HG03097 (cell line): ENCODE data around the gene MYO1H.
"Not testable (repeated sequence)": the region's sequence is repeated elsewhere in the genome, so short reads cannot be mapped to it uniquely, and the experiment has no call there.

ENCODE experiments used
- ATAC-seq: cut with Tn5 transposase; IDR thresholded peaks from one replicate; pipeline ENCODE4 v1.9.1; 2021; ENCODE audit not compliant: unreplicated experiment, low FRiP score

Gene MYO1H

GRCh38 chr12:109467978-109468676 is 120.4 kb downstream of the MYO1H start:
- ATAC-seq = no peak

GRCh38 chr12:109469517-109469916 is 121.8 kb downstream of the MYO1H start:
- no peak for ATAC-seq

- ATAC-seq = no peak
These were observed 125.3 kb downstream of the MYO1H start for GRCh38 chr12:109473006-109473405.

GRCh38 chr12:109473526-109474270 is 126.0 kb downstream of the MYO1H start:
- ATAC-seq = not testable (repeated sequence)

GRCh38 chr12:109475121-109475520 is 127.4 kb downstream of the MYO1H start:
- no peak for ATAC-seq

- ATAC-seq = no peak
These were observed 128.5 kb downstream of the MYO1H start for GRCh38 chr12:109475993-109476806.

GRCh38 chr12:109476807-109477184 is 129.1 kb downstream of the MYO1H start:
- no peak for ATAC-seq

GRCh38 chr12:109477185-109477962 is 129.7 kb downstream of the MYO1H start, which contains the start of the genes KCTD10 and UBE3B:
KCTD10 (minus strand) TSS chr12:109477300; CDS start chr12:109477262, 38 bp downstream.
UBE3B (plus strand) TSS chr12:109477634; CDS start chr12:109483552, 5,918 bp downstream.
- peak; percentile 89 for ATAC-seq

- peak; percentile 12 for ATAC-seq
These were observed 130.2 kb downstream of the MYO1H start for GRCh38 chr12:109477963-109478315.

GRCh38 chr12:109479761-109480160 is 132.1 kb downstream of the MYO1H start:
- ATAC-seq = no peak

- ATAC-seq = no peak
These were observed 132.7 kb downstream of the MYO1H start for GRCh38 chr12:109480356-109480755.

- no peak for ATAC-seq
These were observed 134.2 kb downstream of the MYO1H start for GRCh38 chr12:109481863-109482262.

- ATAC-seq = no peak
These were observed 134.8 kb downstream of the MYO1H start for GRCh38 chr12:109482491-109482890.

- no peak for ATAC-seq
These were observed 135.2 kb downstream of the MYO1H start for GRCh38 chr12:109482894-109483293.

- no peak for ATAC-seq
These were observed 135.6 kb downstream of the MYO1H start for GRCh38 chr12:109483346-109483745.

- no peak for ATAC-seq
These were observed 137.5 kb downstream of the MYO1H start for GRCh38 chr12:109485201-109485600.

- no peak for ATAC-seq
These were observed 139.7 kb downstream of the MYO1H start for GRCh38 chr12:109487181-109488050.

- no peak for ATAC-seq
These were observed 140.5 kb downstream of the MYO1H start for GRCh38 chr12:109488051-109488665.
